COR-L47 (cell line): ENCODE measurements around the gene LIN52.

Experiments
- DNase-seq: peaks from one replicate; lab custom pipeline; 2025; lab: John Stamatoyannopoulos, UW

The LIN52 gene

GRCh38 chr14:74194506-74195274 lies 109.9 kb downstream of the LIN52 start:
- DNase-seq = no peak

- DNase-seq = no peak
These were observed 110.9 kb downstream of the LIN52 start for GRCh38 chr14:74195623-74196022.

- no peak for DNase-seq
These were observed 113.9 kb downstream of the LIN52 start for GRCh38 chr14:74198441-74199234.

GRCh38 chr14:74202113-74202512 lies 117.4 kb downstream of the LIN52 start:
- DNase-seq = no peak

- no peak for DNase-seq
These were observed 118.9 kb downstream of the LIN52 start for GRCh38 chr14:74203639-74204038.

- DNase-seq = no peak
These were observed 119.7 kb downstream of the LIN52 start for GRCh38 chr14:74204491-74204890.

GRCh38 chr14:74205882-74206281 lies 121.1 kb downstream of the LIN52 start:
- no peak for DNase-seq

GRCh38 chr14:74207943-74208342 lies 123.2 kb downstream of the LIN52 start:
- DNase-seq = no peak

GRCh38 chr14:74208642-74209041 lies 123.9 kb downstream of the LIN52 start:
- DNase-seq = no peak

GRCh38 chr14:74211945-74212580 lies 127.3 kb downstream of the LIN52 start:
- no peak for DNase-seq

- DNase-seq = peak; percentile 51
These were observed 129.4 kb downstream of the LIN52 start for GRCh38 chr14:74213907-74214803.

GRCh38 chr14:74216671-74217070 lies 131.9 kb downstream of the LIN52 start:
- DNase-seq = no peak

GRCh38 chr14:74217672-74218448 lies 133.1 kb downstream of the LIN52 start:
- DNase-seq = peak; percentile 68

- DNase-seq = no peak
These were observed 133.7 kb downstream of the LIN52 start for GRCh38 chr14:74218462-74218861.

- no peak for DNase-seq
These were observed 134.8 kb downstream of the LIN52 start for GRCh38 chr14:74219277-74220205.

- DNase-seq = no peak
These were observed 136.2 kb downstream of the LIN52 start for GRCh38 chr14:74220991-74221390.

- DNase-seq = no peak
These were observed 137.0 kb downstream of the LIN52 start for GRCh38 chr14:74221741-74222140.

GRCh38 chr14:74223016-74223415 lies 138.3 kb downstream of the LIN52 start:
- no peak for DNase-seq

- no peak for DNase-seq
These were observed 147.0 kb downstream of the LIN52 start for GRCh38 chr14:74231784-74232183.

GRCh38 chr14:74235017-74235416 lies 150.3 kb downstream of the LIN52 start:
- DNase-seq = no peak
